SK-N-MC (cell line): ENCODE measurements around the gene COMTD1.

Source experiments
- EZH2 ChIP-seq: fragments of 200-600 bp; sonication (generic); IDR thresholded peaks from one replicate; pipeline ENCODE4 v1.6.1; 2017; ENCODE audit warnings: antibody characterized with exemption
- POLR2AphosphoS5 ChIP-seq: IDR thresholded peaks from 2 replicates; pipeline ENCODE4 v1.6.1; 2012; ENCODE audit warnings: mild to moderate bottlenecking, low read depth, low read length, borderline replicate concordance

DNA sequence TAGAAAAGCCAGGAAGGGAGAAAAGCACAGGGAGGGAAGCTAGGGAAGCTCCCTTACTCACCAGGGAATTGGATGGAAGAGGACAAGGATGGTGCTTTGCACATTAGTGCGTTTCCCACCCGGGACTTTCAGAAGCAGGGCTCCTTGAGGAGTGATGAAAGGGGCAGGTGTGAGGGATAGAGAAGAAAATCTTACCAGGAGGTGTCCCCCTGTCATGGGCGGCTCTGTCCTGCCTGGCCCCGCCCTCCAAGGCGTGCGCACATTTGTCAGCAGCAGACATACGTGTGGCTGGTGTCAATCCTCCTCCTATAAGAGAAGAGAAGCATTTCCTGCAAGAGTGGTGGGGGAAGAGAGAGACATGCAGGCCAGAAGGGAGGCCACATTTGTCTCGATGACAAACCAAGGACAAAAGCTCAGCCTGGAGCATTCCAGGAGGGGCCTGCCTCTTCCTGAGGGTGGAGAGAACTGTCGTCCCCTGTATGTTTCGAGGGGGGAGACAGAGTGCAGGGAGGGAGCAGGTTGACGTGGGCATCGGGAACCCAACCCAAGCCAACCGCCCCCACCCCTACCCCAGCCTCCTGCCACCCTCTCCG lies 47.4 kb upstream of the COMTD1 start:
- TF ChIP-seq EZH2 = no peak
- no peak for TF ChIP-seq POLR2AphosphoS5
